Bronchus fibroblast of lung (primary cell): Measurements from ENCODE around the gene CNTLN. TPM values are rescaled to one million over a fixed set of nuclear protein-coding genes. Genes with fewer than 3 reads are reported as not detected.

Experiments used
- total RNA-seq: library from RNA; depleted of rRNA; stranded (reverse); fragments of >200 nt; gene quantifications from 2 replicates; pipeline ENCODE4 v1.2.3, GENCODE V29; 2015

Gene CNTLN, protein sequence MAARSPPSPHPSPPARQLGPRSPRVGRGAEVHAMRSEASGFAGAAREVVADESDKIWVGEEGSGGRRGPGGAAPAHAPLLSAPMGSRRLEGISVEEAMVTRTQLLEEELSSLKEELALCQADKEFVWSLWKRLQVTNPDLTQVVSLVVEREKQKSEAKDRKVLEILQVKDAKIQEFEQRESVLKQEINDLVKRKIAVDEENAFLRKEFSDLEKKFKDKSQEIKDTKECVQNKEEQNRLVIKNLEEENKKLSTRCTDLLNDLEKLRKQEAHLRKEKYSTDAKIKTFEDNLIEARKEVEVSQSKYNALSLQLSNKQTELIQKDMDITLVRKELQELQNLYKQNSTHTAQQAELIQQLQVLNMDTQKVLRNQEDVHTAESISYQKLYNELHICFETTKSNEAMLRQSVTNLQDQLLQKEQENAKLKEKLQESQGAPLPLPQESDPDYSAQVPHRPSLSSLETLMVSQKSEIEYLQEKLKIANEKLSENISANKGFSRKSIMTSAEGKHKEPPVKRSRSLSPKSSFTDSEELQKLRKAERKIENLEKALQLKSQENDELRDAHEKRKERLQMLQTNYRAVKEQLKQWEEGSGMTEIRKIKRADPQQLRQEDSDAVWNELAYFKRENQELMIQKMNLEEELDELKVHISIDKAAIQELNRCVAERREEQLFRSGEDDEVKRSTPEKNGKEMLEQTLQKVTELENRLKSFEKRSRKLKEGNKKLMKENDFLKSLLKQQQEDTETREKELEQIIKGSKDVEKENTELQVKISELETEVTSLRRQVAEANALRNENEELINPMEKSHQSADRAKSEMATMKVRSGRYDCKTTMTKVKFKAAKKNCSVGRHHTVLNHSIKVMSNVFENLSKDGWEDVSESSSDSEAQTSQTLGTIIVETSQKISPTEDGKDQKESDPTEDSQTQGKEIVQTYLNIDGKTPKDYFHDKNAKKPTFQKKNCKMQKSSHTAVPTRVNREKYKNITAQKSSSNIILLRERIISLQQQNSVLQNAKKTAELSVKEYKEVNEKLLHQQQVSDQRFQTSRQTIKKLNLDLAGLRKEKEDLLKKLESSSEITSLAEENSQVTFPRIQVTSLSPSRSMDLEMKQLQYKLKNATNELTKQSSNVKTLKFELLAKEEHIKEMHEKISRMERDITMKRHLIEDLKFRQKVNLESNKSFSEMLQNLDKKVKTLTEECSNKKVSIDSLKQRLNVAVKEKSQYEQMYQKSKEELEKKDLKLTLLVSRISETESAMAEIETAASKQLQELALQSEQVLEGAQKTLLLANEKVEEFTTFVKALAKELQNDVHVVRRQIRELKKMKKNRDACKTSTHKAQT (N-terminal part only)
- total RNA-seq: 5.9 and 8.2 TPM in 2 replicates

DNA sequence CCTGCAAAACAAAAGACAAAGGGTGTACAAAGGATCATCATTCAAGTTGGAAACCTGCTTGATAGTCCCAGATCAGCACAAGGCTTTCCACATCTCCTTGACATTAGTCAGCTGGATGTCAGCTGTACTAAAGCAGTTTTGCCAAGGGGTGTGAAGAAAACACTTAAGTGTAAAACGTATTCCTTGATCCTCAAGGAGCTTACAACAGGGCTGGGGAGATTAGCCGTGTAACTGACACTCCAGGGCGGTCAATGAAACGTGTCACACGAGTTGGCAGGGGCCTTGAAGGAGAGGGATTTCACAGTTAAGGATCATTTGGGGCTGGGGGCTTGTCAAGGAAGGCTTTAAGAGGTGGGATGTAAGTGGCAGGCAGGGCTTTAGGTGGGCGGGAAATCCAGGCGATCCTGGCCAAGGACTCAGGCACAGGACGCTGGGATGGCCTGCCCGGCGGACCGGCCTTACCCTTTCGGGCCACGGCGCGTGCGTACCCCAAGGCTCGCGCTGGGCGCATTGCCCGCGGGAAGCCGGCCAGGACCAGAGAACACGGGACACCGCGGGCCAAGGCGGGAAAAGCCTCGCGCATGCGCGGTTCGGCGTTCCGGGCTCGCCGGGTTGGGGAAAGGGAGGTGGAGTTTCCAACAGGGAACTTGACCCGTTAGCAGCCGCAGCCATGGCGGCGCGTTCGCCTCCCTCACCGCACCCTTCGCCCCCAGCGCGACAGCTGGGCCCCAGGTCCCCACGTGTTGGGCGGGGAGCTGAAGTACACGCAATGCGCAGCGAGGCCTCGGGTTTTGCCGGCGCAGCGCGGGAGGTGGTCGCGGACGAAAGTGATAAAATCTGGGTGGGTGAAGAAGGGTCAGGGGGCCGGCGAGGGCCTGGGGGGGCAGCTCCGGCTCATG is at the start of gene CNTLN:
Gene CNTLN (plus strand): TSS at position 645 of the 899 bp plus-strand sequence. CDS start 26 bp downstream, at position 671.

